Endodermal cell (in vitro differentiated cells): ENCODE measurements around the gene UNC93B1. TPM values are rescaled to one million over a fixed set of nuclear protein-coding genes. Genes with fewer than 3 reads are reported as not detected.

ENCODE experiments used
- DNase-seq: peaks from one replicate; pipeline ENCODE4 v3.0.0-alpha.2; 2017
- H3K27ac ChIP-seq: 2 replicates; pipeline ENCODE4 v1.5.1; 2013; ENCODE audit warnings: mild to moderate bottlenecking, low read depth, low read length, moderate library complexity
- H3K27me3 ChIP-seq: 2 replicates; pipeline ENCODE4 v1.6.1; 2013; ENCODE audit warnings: mild to moderate bottlenecking, low read length, moderate library complexity; ENCODE audit not compliant: insufficient read depth, control insufficient read depth, poor library complexity, severe bottlenecking
- H3K36me3 ChIP-seq: 2 replicates; pipeline ENCODE4 v1.7.0; 2013; ENCODE audit warnings: mild to moderate bottlenecking, low read length, moderate library complexity; ENCODE audit not compliant: control insufficient read depth, insufficient read depth
- H3K4me1 ChIP-seq: one replicate; pipeline ENCODE4 v1.7.0; 2013; ENCODE audit warnings: low read length; ENCODE audit not compliant: control insufficient read depth, insufficient read depth
- H3K4me3 ChIP-seq: 2 replicates; pipeline ENCODE4 v1.5.1; 2013; ENCODE audit warnings: mild to moderate bottlenecking, low read length, moderate library complexity
- H3K9ac ChIP-seq: 2 replicates; pipeline ENCODE4 v1.6.1; 2013; ENCODE audit warnings: mild to moderate bottlenecking, low read length, moderate library complexity; ENCODE audit not compliant: poor library complexity, severe bottlenecking; ENCODE audit errors: extremely low read depth
- H3K9me3 ChIP-seq: 2 replicates; pipeline ENCODE4 v1.6.1; 2013; ENCODE audit warnings: mild to moderate bottlenecking, low read length, moderate library complexity; ENCODE audit not compliant: control insufficient read depth
- H3K27ac Mint-ChIP-seq: 2 replicates; pipeline ENCODE4 v1.8.0; 2020; ENCODE audit warnings: mixed read lengths
- H3K27me3 Mint-ChIP-seq: 2 replicates; pipeline ENCODE4 v1.8.0; 2021; ENCODE audit warnings: mild to moderate bottlenecking, mixed read lengths; ENCODE audit not compliant: insufficient read depth
- H3K36me3 Mint-ChIP-seq: 2 replicates; pipeline ENCODE4 v1.8.0; 2020; ENCODE audit warnings: low read depth, mixed read lengths
- H3K4me1 Mint-ChIP-seq: 2 replicates; pipeline ENCODE4 v1.8.0; 2020; ENCODE audit warnings: mixed read lengths
- H3K4me3 Mint-ChIP-seq: 2 replicates; pipeline ENCODE4 v1.8.0; 2020; ENCODE audit warnings: mild to moderate bottlenecking, moderate library complexity, mixed read lengths
- H3K9me3 Mint-ChIP-seq: 2 replicates; pipeline ENCODE4 v1.8.0; 2020; ENCODE audit warnings: mild to moderate bottlenecking, mixed read lengths
- WGBS, 2 experiments: methylation state at CpG; one replicate each; pipeline versions ENCODE4 v1.1.5 to v1.1.7; 2013; ENCODE audit warnings: missing lambda C conversion rate in 2 of 2, mixed read lengths in 1 of 2; ENCODE audit not compliant: insufficient coverage in 1 of 2, insufficient read length in 1 of 2; 5-methylcytosine and 5-hydroxymethylcytosine counted together
- total RNA-seq, 2 donors: library from RNA; stranded (reverse); fragmentation: NEBNext Ultra II Directional in 1 of 2; extraction: Animal tissue kit (Norgen Biotek cat#: 25700) in 1 of 2; gene quantifications; 2 replicates in 1 of 2; 3 replicates in 1 of 2; pipeline ENCODE4 v1.2.1, GENCODE V29; 2021
- TF ChIP-seq, protein P1 (sequence below): fragments of 200-600 bp; sonication (generic); conservative IDR thresholded peaks from 2 replicates; pipeline ENCODE4 v1.5.0; 2021; ENCODE audit warnings: antibody characterized with exemption, mild to moderate bottlenecking

Gene UNC93B1
- total RNA-seq, 2 donors from 2014 or later: 27.1 to 32.0 TPM

DNA sequence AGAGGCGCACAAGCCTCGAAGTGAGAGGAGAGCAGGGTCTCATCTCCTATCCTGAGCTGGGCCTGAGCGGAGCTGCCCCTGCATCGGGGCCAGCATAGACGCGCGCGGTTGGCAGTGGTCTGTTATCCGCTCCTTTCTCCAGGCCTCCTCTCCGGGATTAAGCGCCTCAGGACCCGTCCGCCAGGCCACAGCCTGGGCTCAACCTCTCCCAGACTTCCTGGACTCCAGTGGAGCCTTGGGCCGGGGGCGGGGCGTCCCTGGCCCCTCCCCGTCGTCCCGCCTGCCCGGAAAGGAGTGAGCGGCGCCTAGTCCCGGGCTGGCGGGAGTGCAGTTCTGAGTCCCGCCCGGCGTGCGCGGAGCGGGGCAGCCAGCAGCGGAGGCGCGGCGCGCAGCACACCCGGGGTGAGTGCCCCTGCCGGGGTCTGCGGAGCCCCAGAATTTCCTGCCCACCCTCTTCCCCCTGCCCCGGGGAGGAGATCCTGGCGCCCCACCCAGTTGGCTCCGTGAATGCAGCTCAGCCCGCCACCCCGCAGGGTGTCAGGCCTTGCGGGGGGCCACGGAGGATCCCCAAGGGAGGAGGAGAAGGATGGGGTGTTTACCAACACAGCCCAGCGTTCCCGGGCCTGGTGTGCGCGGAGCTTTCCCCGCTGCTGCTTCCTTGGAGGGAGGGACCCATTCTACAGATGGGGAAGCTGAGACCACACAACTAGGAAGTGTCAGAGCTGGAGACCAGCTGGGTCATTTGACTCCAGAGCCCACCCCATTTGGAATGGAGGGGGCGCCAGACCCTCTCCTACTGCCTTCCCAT lies 35.0 kb upstream of the UNC93B1 start, which contains the start of gene TCIRG1:
Gene TCIRG1, plus strand, starts transcription at position 308 of the 808 bp plus-strand sequence. CDS start 2,247 bp downstream, outside the sequence.
- TF ChIP-seq, protein P1, sequence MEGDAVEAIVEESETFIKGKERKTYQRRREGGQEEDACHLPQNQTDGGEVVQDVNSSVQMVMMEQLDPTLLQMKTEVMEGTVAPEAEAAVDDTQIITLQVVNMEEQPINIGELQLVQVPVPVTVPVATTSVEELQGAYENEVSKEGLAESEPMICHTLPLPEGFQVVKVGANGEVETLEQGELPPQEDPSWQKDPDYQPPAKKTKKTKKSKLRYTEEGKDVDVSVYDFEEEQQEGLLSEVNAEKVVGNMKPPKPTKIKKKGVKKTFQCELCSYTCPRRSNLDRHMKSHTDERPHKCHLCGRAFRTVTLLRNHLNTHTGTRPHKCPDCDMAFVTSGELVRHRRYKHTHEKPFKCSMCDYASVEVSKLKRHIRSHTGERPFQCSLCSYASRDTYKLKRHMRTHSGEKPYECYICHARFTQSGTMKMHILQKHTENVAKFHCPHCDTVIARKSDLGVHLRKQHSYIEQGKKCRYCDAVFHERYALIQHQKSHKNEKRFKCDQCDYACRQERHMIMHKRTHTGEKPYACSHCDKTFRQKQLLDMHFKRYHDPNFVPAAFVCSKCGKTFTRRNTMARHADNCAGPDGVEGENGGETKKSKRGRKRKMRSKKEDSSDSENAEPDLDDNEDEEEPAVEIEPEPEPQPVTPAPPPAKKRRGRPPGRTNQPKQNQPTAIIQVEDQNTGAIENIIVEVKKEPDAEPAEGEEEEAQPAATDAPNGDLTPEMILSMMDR: no peak
- peaks cover 8% of the 10 kb centered on the region for H3K36me3 Mint-ChIP-seq
- H3K9ac ChIP-seq: peak within 1 kb of the TSS; percentile 1
- WGBS, 2 experiments: 25 to 55% methylated on average over 12 to 51 of the region's 51 CpGs
- H3K4me3 Mint-ChIP-seq: peak within 1 kb of the TSS; percentile 52
- H3K4me3 ChIP-seq: peak within 1 kb of the TSS; percentile 71
- H3K9me3 Mint-ChIP-seq: no peaks in the 10 kb centered on the region
- H3K36me3 ChIP-seq: peaks cover 6% of the 10 kb centered on the region
- no peaks in the 10 kb centered on the region for H3K27me3 Mint-ChIP-seq
- peak within 1 kb of the TSS; percentile 74 for H3K27ac Mint-ChIP-seq
- H3K4me1 ChIP-seq: peaks cover 9% of the 10 kb centered on the region
- H3K27ac ChIP-seq: peak within 1 kb of the TSS; percentile 24
- peak; percentile 92 for DNase-seq
- peaks cover 3% of the 10 kb centered on the region for H3K4me1 Mint-ChIP-seq
- no peaks in the 10 kb centered on the region for H3K9me3 ChIP-seq
- H3K27me3 ChIP-seq: no peaks in the 10 kb centered on the region

DNA sequence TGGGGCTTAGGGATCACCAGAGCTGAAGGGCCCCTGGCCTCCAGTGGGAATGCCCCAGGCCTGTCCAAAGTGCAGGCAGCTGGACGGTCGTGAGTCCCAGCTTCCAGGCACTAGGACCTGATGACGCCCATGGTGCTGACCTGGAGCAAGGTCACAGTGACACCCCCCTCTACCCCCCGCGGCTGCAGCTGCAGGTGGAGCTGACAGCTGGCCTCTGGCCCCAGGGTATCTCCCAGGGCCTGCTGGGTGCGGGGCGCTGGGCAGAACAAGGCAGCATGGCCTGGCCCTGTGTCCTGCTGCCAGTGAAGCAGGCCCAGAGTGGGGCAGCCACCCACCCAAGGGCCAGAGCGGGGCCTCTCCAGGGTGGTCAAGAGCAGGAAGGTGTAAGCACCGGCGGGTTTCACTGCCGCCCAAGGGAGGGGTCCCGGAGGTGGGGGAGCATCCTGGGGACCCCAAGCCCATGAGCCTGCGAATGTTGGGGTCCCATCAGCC lies 34.4 kb upstream of the UNC93B1 start:
- Mint-ChIP-seq H3K27me3 (no peaks in the 10 kb centered on the region), H3K4me3 (peak overlapping the region; percentile 52), H3K27ac (peak overlapping the region; percentile 74), H3K36me3 (peaks cover 13% of the 10 kb centered on the region), H3K9me3 (no peaks in the 10 kb centered on the region), H3K4me1 (peaks cover 3% of the 10 kb centered on the region)
- DNase-seq: peak; percentile 66
- no peaks in the 10 kb centered on the region for H3K9me3 ChIP-seq
- no peak overlapping the region for H3K9ac ChIP-seq
- peak overlapping the region; percentile 71 for H3K4me3 ChIP-seq
- H3K27me3 ChIP-seq: no peaks in the 10 kb centered on the region
- peaks cover 9% of the 10 kb centered on the region for H3K4me1 ChIP-seq
- TF ChIP-seq, protein P1: no peak
- H3K27ac ChIP-seq: peak overlapping the region; percentile 16
- peaks cover 12% of the 10 kb centered on the region for H3K36me3 ChIP-seq
- WGBS, 2 experiments: 60 to 84% methylated on average over 4 to 13 of the region's 13 CpGs

DNA sequence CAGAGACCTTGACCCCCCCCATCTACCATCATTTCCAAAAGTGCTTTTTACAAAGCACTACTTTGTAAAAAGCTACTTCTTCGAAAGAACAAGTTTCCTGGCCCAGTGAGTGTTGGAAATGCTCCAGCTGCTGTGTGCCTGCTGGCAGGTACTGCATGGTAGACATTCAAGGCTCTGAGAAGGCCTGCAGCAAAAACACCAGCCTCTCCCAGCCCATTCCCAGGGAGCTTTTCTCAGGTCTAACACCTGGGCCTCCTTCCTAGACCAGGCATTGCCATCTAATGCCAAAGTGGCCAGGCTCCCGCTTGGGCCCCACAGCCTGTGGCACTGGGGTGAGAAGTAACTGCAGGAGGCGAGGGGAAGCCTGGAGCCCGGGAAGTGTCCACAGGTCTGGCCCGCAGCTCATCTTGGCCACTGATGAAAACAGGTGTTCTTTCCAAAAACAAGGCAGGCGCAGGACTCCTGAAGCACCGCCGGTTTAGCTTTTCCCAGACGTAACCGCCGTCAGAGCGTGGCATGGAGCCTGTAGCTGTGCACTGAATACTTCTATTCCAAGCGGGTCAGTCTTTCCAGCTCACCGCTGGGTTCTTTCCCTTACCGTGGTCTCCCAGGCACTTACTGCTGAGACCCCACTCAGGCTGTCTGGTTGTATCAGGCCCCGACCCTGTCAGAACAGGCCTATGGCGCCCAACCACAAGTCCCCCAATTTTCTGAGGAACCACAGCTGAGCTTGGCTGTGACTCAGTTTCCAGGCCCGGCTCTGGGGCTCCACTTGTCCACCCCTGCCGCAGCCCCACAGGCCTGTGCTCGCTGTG lies 33.7 kb upstream of the UNC93B1 start:
- Mint-ChIP-seq H3K27ac (no peak overlapping the region), H3K36me3 (peaks cover 13% of the 10 kb centered on the region), H3K4me1 (peaks cover 3% of the 10 kb centered on the region), H3K9me3 (no peaks in the 10 kb centered on the region), H3K27me3 (no peaks in the 10 kb centered on the region), H3K4me3 (no peak overlapping the region)
- no peaks in the 10 kb centered on the region for H3K9me3 ChIP-seq
- TF ChIP-seq, protein P1: no peak
- H3K4me3 ChIP-seq: no peak overlapping the region
- no peak overlapping the region for H3K9ac ChIP-seq
- H3K4me1 ChIP-seq: peaks cover 9% of the 10 kb centered on the region
- H3K27me3 ChIP-seq: no peaks in the 10 kb centered on the region
- 93 to 94% methylated on average over 19 to 20 of the region's 20 CpGs for WGBS, 2 experiments
- H3K27ac ChIP-seq: peak overlapping the region; percentile 24
- peaks cover 18% of the 10 kb centered on the region for H3K36me3 ChIP-seq
- DNase-seq: no peak
